Heart left ventricle (tissue), 13 donors: Measurements from ENCODE around the gene CMC1.

ENCODE experiments used
- CTCF ChIP-seq, 12 donors: fragments of 200-600 bp; sonication (generic) in 4 of 12; IDR thresholded peaks; one replicate each; pipeline versions ENCODE4 v1.5.0 to v1.8.0; 2018 to 2022; ENCODE audit warnings: antibody characterized with exemption in 12 of 12, mild to moderate bottlenecking in 5 of 12
- POLR2A ChIP-seq, 2 donors: fragments of 450-650 bp; IDR thresholded peaks; one replicate each; pipeline ENCODE4 v1.6.1; 2017; ENCODE audit warnings: antibody characterized with exemption in 2 of 2, mild to moderate bottlenecking in 2 of 2, moderate library complexity in 2 of 2
- donor health status: ischemic (EF 13 %, LVEDD 7.1; RV severe dilation, severe dysfunction).
- donor health status: DM: no; HTN: yes; CAD: no.
- donor health status: DM: no; HTN: no; CAD: no.
- donor health status: ischemic (EF 25% LVEDD 6.9; RV normal size, moderate dysfunction).
- donor health status: ischemic (EF 25% LVEDD 5.7; RV mildly dilated, moderate dysfunction).
- donor health status: ischemic (EF 35%, LVEDD 5.7; RV mildly dilated, moderate dysfunction).
- donor health status: nonischemic (EF 11% LVEDD 7.7; RV severe dilation, severe dysfunction).
- donor health status: DM: yes; HTN: yes; CAD: no.
- donor health status: PGD.
- donor health status: ischemic (EF 29% LVEDD 5.4; RV normal size, mild dysfunction).
- donor health status: nonischemic (EF 23%, LVEDD 6.1; RV moderate dilation, normal function).

GRCh38 chr3:28348265-28348628 lies 106.8 kb downstream of the CMC1 start:
- TF ChIP-seq CTCF (IDR thresholded peaks at IDR 0.05) = peak in 1 of 12 donors; percentile 0
- TF ChIP-seq POLR2A (IDR thresholded peaks at IDR 0.05) = no peak
